ENCODE measurements around the gene PDPN. TPM values are rescaled to one million over a fixed set of nuclear protein-coding genes. Genes with fewer than 3 reads are reported as not detected.

The PDPN gene
- total and polyA plus RNA-seq, 2 of the 8 experiments (the other 6 are each of a cell fraction or from before 2014, with no cell fraction given), result 44.7 to 169 TPM

DNA sequence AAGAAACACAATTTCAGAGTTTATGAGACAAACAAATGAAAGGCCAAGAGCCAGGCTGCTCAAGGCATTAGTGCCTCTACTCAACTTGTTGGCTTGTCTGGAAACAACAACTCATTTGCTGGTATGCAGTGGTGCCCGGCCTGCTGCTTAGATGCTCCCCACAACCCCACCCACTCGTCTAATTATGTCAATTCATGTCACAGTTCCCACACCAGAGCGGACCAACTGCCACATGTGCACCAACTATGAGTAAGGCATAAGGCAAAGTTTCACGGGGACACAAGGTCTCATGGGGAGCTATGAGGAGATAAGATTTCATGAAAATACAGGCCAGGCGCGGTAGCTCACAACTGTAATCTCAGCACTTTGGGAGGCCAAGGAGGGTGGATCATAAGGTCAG, 35.4 kb upstream of the PDPN start:
- Histone ChIP-seq H3K4me2 (ENCODE audit: insufficient read depth in 1 of 2, low read depth in 2 of 2, low read length in 2 of 2) (no peak overlapping the region), H3K36me3 (ENCODE audit: control insufficient read depth in 2 of 4, insufficient read depth in 4 of 4, low read length in 3 of 4) (no peaks in the 10 kb centered on the region), H3K9ac (replicated peaks in 1 of 4; ENCODE audit: extremely low read depth in 1 of 4, low read depth in 3 of 4, low read length in 3 of 4) (no peak overlapping the region), H3K27ac (ENCODE audit: low read depth, low read length) (no peak overlapping the region), H2BK20ac (ENCODE audit: low read length) (no peak overlapping the region), H2AK5ac (ENCODE audit: low read depth, low read length) (no peak overlapping the region), H3K23me2 (ENCODE audit: low read depth, low read length) (no peaks in the 10 kb centered on the region; the same call in 1 of the 2 replicates), H4K91ac (replicated peaks; ENCODE audit: insufficient read length, low read length) (no peak overlapping the region), H2BK15ac (ENCODE audit: low read length) (no peak overlapping the region), H3K4me3 (ENCODE audit: extremely low read depth in 1 of 4, insufficient read depth in 2 of 4, low read depth in 3 of 4, low read length in 4 of 4) (no peak overlapping the region), H3K18ac (ENCODE audit: extremely low read depth, low read length) (no peak overlapping the region), H3K56ac (replicated peaks; ENCODE audit: insufficient read length, low read depth, low read length) (no peak overlapping the region), H4K20me1 (replicated peaks in 1 of 2; ENCODE audit: control insufficient read depth in 1 of 2, insufficient read depth in 2 of 2, low read length in 2 of 2) (no peaks in the 10 kb centered on the region), H3K79me1 (ENCODE audit: low read depth, low read length) (no peaks in the 10 kb centered on the region), H2BK12ac (ENCODE audit: low read depth, low read length) (no peak overlapping the region), H3K4ac (replicated peaks; ENCODE audit: insufficient read length, low read depth, low read length) (no peak overlapping the region), H2AFZ (ENCODE audit: low read length) (no peak overlapping the region), H3K27me3 (replicated peaks in 1 of 4; ENCODE audit: control insufficient read depth in 3 of 4, extremely low read depth in 1 of 4, insufficient read depth in 3 of 4, low read length in 3 of 4) (no peaks in the 10 kb centered on the region), H4K8ac (ENCODE audit: extremely low read depth, insufficient read depth, low read length) (no peak overlapping the region; the same call in 1 of the 2 replicates), H3K4me1 (replicated peaks in 1 of 4; ENCODE audit: control insufficient read depth in 3 of 4, insufficient read depth in 4 of 4, low read length in 3 of 4) (peaks cover 0 to 6% (median 2%) of the 10 kb centered on the region in 4 experiments; a peak in 1 of 7 replicates), H2BK5ac (ENCODE audit: low read depth, low read length) (no peak overlapping the region), H3K9me3 (ENCODE audit: insufficient read depth in 2 of 2, low read depth in 1 of 2, low read length in 1 of 2) (no peaks in the 10 kb centered on the region), H2BK120ac (replicated peaks; ENCODE audit: low read depth, low read length) (no peak overlapping the region), H3K79me2 (ENCODE audit: control insufficient read depth in 1 of 2, insufficient read depth in 2 of 2, low read length in 2 of 2) (no peaks in the 10 kb centered on the region; a peak in 1 of 4 replicates), H4K5ac (ENCODE audit: insufficient read length, low read depth, low read length) (no peak overlapping the region), H3K23ac (ENCODE audit: insufficient read length) (no peak overlapping the region), H3K14ac (ENCODE audit: insufficient read length) (no peak overlapping the region)
- 93% methylated on average over 6 of the region's 6 CpGs; no CpG with 5 or more reads in 1 of the 2 experiments for WGBS, 2 experiments (ENCODE audit: extremely low coverage in 1 of 2, insufficient coverage in 1 of 2, insufficient read length in 1 of 2, insufficient replicate concordance in 2 of 2, low coverage in 1 of 2, low lambda C conversion rate in 2 of 2, missing lambda C conversion rate in 1 of 2)
- DNase-seq (ENCODE audit: low read depth in 1 of 2, low spot score in 2 of 2) (no peak), FAIRE-seq (no peak)
- ChIA-PET POLR2A (ENCODE audit: partially characterized antibody) (no interaction called here), CTCF (ENCODE audit: partially characterized antibody) (no interaction called here)
- no peak for TF ChIP-seq MAX (IDR thresholded peaks at IDR 0.05)
- no peak for TF ChIP-seq CBX8 (IDR thresholded peaks at IDR 0.05; ENCODE audit: borderline replicate concordance, low read depth, low read length)
- TF ChIP-seq SUZ12 (IDR thresholded peaks at IDR 0.05; ENCODE audit: low read length), result no peak
- no peak for TF ChIP-seq SIN3A (conservative IDR thresholded peaks at IDR 0.05 in 1 of 2, IDR thresholded peaks at IDR 0.05 in 1 of 2; ENCODE audit: low read depth in 1 of 2, low read length in 2 of 2)
